Measurements from ENCODE around the gene RLF.

- TF ChIP-seq POLR2A (IDR thresholded peaks at IDR 0.05; ENCODE audit: low read depth, low read length) (no peak), POLR2AphosphoS5 (IDR thresholded peaks at IDR 0.05; ENCODE audit: low read depth, low read length) (no peak)
These were observed 9.6 kb upstream of the RLF start for GRCh38 chr1:40151457-40152079.

Data from GM12892 (cell line).